GM20431 (cell line): ENCODE measurements around the gene ZNF576.
"Not testable (repeated sequence)": the region's sequence is repeated elsewhere in the genome, so short reads cannot be mapped to it uniquely, and the experiment has no call there.

Source experiments
- in situ Hi-C: fragments of 300-500 bp; cut with MseI, MboI; formaldehyde crosslinking; loops from one replicate; pipeline ENCODE4 v1.15.0; 2020; ENCODE audit warnings: low sequenced_read_pairs; ENCODE audit not compliant: unreplicated experiment

Gene ZNF576, protein sequence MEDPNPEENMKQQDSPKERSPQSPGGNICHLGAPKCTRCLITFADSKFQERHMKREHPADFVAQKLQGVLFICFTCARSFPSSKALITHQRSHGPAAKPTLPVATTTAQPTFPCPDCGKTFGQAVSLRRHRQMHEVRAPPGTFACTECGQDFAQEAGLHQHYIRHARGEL

DNA sequence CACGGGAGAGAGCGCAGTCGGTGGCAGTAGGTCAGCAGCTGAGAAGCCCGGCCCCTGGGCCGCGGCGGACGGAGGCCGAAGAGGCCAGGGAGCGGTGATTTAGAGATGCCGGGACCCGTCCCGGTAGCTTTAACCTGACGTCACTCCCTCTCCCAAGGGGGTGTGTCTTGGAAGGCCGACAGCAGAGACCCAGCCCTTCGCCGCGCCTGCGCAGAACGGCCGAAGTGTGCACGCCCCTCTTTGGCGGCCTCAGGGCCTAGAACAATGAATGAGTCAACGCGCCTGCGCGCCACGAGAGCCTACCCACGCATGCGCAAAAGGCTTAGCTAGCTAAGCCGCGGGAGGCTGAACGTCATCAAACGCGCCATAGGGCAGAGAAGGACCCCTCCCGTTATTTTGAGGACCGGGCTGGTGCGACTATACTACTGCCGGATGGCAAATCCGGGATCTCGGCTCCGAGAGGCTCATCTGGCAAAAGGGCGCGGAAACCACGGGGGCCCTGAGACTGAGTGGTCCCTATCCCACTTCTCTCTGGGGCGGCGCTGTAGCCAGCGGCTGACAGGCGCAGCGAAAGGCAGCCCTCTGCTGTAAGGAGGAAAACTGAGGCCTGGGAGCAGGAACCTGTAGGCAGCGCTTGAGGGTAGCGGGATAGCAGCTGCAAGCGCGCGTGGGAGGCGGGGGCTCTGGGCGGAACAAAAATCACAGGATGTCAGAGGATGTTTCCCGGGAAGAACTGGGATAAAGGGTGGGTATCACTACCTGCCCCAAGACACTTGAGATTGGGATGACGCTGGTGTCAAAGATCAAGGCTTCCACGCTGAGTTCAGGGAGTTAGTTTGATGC lies at the start of gene ZNF576, which contains the start of gene IRGQ:
Gene ZNF576, plus strand, starts transcription at position 597 of the 843 bp plus-strand sequence. CDS start 514 bp downstream, outside the sequence.
Gene IRGQ, minus strand, starts transcription at position 136 of the 843 bp plus-strand sequence. CDS start 796 bp downstream, outside the sequence.
- in situ Hi-C loops = no loop called here

DNA sequence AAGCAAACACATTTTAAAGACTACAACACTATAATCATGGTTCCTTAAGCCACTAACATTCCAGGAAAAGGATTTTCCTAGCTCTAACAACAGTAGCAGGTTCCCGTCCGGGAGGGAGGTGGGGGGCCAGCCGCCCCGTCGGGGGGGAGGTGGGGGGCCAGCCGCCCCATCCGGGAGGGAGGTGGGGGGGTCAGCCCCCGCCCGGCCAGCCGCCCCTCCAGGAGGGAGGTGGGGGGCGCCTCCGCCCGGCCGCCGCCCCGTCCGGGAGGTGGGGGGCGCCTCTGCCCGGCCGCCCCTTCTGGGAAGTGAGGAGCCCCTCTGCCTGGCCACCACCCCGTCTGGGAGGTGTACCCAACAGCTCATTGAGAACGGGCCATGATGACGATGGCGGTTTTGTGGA lies 48.5 kb upstream of the ZNF576 start:
- in situ Hi-C loops = not testable (repeated sequence)

DNA sequence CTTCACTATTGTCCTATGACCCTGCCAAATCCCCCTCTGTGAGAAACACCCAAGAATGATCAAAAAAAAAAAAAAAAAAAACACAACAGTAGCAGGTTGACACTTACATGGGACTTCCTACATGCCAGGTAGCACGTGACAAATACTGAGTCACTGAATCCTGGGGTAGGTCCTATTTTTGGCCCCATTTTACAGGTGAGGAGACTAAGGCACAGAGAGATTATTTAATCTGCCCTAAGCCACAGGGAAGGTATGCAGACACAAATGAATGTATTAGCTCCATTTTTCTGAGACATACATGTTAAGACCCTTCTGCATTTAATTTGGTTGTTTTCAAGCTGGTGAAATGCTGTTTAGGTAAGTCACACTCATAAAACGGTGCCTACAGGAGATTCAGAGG lies 47.7 kb upstream of the ZNF576 start:
- in situ Hi-C loops = no loop called here

DNA sequence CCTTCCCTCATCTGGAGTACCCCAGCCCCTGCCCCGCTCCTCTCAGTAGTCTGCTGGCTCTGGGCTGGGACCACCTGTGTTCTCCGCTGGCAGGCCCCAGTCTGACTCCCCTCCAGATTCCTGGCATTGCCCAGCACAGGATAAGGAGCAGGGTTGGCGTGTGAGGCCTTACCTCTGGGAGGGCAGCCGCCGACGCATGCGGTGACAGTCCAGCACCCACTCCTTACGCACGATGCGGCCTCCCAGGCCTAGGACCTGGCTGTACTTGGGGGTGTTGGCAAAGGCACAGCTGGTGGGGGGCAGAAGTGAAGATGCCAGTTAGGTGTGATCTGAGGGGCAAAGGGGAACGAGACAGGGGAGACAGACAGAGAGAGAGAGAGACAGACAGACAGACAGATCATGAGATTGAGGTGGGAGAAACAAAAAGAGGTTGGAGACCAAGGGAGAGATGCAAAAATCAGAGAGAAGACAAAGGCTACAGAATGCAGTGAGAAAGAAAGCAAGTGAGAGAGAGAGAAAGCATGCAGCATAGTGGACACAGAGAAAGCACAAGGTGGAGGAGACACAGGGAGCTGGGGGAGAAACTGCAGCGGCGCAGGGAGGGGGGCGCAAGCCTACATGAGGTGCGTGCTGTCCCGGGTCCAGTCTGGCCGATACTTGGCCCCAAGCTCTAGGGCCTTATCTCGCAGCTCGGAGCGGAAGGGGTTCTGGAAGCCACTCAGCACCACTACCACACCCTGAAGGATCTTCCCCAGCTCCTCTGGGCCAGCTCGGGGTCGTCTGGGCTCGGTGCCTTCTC lies 44.8 kb upstream of the ZNF576 start:
- in situ Hi-C loops = no loop called here

DNA sequence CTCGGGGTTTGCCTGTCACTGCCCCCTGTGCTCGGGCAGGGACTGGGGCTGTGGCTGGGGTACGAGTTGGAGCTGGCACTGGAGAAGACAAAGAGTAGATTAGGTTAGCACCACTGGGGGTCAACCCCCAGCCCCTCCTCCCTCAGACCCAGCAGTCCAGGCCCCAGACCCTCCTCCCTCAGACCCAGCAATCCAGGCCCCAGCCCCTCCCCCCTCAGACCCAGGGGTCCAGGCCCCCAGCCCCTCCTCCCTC lies 44.3 kb upstream of the ZNF576 start:
- in situ Hi-C loops = no loop called here

DNA sequence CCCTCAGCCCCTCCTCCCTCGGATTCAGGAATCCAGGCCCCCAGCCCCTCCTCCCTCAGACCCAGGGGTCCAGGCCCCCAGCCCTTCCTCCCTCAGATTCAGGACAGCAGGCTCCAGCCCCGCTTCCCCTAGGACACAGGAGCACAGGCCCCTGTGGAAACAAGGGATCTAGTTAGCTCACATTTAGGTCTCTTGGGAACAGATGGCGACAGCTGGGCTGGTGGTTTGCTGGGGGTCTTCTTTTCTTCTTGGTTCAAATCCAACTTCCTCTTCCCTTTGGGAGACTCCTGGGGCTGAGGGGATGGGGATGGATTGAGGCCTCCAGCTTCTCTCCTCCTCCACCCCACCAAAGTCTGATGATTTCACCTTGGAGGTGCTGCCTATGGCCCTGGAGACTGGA lies 43.8 kb upstream of the ZNF576 start:
- in situ Hi-C loops = no loop called here

DNA sequence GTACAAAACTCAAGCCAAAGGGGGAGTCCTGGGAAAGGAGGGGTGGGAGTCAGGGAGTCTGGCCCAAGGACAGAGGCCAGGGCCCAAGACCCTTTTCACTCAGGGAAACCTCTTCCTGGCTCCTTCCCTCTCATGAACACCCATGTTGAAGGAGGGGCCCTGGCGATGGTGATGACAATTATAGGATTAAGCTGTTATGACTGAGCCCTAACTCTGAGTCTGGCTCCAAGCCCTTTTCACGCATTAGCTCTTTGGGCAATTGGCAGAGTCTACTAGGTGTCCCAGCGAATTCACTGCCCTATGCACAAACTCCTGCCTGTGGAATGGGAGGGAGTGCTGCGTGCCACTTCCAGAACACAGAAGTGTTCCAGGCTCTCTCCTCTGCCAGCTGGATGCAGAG lies 42.7 kb upstream of the ZNF576 start:
- in situ Hi-C loops = no loop called here

DNA sequence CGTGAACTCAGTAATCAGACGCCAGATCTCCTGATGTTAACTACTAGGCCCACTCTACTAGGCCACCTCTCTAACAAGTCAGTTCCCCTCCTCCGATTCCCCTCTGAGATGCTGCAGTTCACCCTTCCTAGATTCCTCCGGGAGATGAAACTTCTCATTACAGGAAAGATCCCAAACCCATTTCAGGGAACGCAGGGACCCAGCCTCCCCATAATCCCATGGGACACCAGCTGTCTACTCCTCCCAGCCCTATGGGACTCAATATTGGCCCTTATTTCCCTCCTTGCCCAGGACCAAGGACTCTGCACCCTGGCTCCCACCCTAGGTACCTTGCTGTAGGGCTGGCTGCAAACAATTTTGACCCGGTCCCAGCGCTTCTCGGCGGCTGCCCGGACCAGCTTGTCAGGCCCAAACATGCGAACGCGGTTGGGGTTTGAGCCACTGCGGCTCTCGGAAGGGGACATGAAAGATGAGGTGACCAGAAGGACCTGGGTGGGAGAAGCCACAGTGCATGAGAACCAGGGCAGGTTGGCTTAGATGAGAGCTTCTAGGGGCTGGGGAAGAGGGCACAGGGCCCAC lies 42.0 kb upstream of the ZNF576 start:
- in situ Hi-C loops = no loop called here

DNA sequence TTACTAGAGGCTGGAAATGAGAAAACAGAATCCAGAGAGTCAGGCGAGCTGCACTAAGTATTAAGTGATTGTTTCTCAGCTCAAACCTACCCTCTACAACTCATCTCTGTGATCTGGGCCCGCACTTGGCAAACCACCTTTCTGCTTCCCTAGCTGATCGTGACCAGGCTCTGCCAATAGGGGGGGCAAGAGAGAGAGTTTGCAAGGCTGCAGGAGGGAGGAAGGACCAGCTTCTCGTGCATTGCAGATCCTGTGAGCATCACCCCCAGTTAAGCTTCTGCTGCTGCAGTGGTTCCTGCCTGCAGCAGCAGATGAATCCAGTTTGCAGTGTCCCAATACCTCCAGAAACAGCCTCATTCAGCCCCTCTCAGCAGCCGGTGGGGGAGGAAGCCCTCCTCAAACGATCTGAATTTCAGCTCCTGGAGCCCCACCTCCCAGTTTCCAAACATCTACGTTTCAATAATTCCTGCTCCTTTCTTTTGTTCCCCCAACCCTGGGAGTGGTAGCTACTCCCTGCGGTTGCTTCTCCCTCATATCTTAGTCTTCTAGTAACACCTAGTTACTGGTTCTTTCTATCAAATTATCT lies 41.1 kb upstream of the ZNF576 start:
- in situ Hi-C loops = no loop called here

DNA sequence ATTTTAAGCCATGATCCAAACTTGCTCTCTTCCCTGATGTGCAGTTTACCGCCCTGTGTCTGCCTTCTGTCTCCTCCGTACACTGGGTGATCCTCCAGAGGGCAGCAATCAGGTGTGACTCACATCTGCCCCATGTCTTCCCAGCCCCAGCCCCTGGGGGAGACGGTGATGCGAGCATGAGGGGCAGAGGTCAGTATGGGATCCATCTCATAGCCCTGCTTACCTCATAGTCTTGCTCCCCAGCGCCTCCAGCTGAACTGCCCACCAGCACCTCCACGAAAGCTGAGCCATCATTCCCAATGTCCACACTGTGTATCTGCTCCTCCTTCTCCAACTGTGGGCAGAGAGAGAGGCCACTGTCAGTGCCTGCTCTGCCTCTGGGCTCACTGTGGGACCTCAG lies 35.7 kb upstream of the ZNF576 start:
- in situ Hi-C loops = no loop called here

DNA sequence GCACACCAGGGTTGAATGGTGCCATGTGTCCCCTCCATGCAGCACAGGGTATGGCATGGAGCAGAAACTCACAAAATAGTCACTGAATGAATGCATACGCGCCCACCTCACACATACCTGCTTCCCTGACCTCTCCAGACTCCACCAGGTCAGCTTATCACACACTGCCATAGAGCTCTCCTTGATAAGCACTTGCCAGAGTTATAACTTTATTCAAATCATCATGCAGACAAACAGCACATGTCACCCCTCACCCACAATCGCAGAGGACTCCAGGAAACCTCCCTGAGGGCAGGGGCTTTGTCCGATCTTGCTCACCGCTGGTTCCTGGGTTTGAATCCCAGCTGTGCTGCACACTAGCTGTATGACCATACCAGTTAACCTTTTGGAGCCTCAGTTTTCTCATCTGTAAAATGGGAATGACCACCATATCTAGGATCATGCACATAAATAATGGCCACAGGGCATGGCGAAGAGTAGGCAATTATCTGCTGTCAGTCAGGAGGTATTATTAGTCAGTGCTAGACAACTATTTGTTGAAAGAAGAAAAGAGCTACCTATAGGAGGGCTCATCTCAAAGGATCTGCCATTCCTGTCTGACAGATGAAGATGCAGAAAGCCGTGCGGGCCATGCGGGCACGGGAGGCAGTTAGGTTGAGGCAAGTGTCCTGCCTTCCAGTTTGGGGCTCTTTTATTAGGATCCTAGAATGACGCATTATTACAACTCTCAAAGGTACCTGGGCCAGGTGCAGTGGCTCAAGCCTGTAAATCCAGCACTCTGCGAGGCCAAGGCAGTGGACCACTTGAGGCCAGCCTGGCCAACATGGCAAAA lies 35.0 kb upstream of the ZNF576 start:
- in situ Hi-C loops = no loop called here

DNA sequence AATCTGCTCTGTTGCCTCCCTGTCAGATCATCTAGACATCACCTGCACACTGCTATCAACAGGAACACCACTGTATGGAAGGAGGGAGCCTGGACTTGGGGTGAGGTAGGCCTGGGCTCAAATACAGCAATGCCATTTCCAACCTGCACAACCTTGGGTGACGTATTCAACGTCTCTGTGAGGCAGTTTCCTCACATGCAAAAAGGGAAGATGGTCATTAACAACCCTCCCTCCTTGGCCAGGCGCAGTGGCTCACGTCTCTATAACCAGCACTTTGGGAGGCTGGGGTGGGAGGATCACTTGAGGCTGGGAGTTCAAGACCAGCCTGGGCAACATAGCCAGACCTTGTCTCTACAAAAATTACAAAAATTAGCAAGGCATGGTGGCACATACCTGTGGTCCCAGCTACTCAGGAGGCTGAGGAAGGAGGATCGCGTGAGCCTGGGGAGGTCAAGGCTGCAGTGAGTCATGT lies 34.1 kb upstream of the ZNF576 start:
- in situ Hi-C loops = no loop called here

DNA sequence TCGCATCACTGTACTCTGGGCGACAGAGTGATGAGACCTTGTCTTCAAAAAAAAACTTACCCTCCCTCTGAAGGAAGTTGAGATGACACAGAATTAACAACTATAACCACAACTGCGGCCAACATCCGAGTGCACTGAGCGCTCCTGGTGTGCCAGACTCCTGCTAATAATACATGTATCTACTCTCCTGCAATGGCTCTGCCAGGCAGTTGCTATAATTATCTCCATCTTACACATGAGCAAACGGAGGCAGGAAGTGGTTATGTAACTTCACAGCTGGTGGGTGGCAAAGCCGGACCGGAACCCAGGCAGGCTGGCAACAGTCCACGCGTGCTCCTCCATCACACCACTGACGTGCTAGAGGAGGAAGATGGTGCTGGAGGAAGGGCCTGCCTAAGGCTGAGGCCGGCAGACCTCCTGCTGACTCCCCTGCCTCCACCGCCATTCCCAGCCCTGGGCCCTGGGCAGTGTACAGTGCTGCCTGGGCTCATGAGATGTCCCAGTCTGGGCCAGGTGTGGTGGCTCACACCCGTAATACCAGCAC lies 33.6 kb upstream of the ZNF576 start:
- in situ Hi-C loops = no loop called here

DNA sequence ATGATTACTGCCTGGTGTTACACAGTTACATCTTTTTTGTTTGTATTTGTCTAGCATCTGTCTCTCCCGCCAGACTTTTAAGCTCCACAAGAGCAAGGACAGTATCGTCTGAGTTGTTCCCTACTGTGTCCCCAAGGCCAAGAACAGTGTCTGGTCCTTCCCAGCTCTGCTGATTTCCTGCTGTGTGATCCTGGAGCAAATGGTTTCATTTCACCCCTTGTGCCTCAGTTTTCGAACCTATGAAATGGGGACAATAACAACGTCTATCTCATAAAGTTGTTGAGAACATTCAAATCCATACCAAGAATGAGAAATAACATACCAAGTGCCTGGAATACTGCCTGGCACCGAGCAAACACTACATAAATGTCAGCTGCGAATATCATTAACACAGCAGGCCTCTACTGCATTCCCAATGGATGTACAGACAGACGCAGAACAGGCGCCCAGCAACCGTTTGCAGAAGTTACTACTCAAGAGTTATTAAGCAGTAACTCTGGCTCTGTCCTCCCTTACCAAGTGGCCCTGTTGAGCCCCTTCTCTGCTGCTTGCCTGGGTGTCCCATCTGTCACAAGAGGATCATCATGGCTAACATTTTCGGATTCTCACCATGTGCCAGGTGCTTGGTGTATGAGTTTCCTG lies 32.5 kb upstream of the ZNF576 start:
- in situ Hi-C loops = no loop called here

DNA sequence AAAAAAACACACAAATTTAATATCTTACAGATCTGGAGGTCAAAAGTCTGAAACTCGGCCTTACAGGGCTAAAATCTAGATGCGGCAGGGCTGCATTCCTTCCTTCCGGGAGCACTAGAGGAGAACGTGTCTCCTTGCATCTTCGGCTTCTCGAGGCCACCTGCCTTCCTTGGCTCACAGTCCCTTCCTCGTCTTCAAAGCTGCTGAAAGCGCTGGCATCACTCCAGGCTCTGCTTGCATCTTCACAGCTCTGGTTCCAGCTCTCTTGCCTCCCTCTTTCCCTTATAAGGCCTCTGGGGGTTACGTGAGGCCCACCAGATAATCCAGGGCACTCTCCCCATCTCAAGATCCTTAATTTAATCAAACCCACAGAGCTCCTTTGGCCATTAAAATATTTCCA lies 31.6 kb upstream of the ZNF576 start:
- in situ Hi-C loops = no loop called here

DNA sequence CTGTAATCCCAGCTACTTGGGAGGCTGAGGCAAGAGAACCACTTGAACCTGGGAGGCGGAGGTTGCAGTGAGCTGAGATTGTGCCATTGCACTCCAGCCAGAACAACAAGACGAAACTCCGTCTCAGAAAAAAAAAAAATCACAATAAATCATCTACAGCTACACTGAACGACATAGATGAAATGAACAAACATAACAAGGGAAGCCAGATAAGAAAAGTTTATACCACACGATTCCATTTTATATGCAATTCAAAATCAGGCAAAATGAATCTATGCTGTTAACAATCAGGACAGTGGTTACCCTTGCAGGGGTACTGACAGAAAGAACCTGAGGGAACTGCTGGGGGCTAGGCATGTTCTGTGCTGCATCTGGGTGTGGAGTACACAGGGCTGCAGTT lies 26.7 kb upstream of the ZNF576 start:
- in situ Hi-C loops = no loop called here

DNA sequence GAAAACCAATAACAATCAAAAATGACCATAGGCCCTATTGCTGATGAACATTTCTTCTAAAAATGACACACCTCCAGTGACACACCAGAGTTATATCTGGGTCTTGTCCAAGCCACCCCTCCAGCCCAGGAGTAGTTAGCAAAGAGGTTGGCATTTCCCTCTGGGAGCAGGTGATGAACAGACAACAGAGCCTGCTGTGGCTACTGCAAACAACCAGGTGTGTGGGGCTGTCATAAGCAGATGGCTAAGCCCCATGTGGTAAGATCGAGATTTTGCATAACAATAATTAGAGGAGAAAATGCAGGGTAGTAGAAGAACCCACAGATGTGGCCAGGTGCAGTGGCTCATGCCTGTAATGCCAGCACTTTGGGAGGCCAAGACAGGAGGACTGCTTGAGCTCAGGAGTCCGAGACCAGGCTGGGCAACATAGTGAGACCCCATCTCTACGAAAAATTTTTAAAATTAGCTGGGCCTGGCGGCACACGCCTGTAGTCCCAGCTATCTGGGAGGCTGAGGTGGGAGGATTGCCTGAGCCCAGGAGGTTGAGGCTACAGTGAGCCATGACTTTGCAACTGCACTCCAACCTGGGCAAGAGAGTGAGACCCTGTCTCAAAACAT lies 26.1 kb upstream of the ZNF576 start:
- in situ Hi-C loops = no loop called here

DNA sequence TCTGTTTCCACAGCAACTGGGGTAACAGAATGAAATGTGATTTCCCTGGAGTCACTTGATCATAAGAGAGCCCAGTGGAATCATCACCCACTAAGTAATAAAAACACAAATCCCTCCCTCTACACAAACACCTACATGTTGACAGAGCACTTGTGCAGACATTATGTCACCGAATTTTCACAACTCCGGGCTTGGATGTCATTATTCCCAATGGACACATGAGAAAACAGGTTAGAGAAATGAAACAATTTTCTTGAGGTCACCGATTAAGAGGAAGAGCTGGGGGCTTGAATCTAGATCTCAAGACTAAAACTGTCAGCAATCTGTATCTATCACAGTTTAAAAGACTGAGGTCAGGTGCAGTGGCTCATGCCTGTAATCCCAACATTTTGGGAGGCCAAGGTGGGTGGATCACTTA lies 24.2 kb upstream of the ZNF576 start:
- in situ Hi-C loops = no loop called here
